GM18526 (cell line): ENCODE results near the gene PDK2.
A peak's percentile ranks its signal among the peaks of the same experiment; 100 is the strongest.

ENCODE experiments used
- POLR2A ChIP-seq: IDR thresholded peaks from 3 replicates; pipeline ENCODE4 v1.6.1; 2011; ENCODE audit not compliant: insufficient read length; ENCODE audit errors: extremely low read depth

The PDK2 gene

GRCh38 chr17:50139950-50140885, 45.1 kb downstream of the PDK2 start:
- no peak for TF ChIP-seq POLR2A

GRCh38 chr17:50141026-50141744, 46.0 kb downstream of the PDK2 start:
- TF ChIP-seq POLR2A, result no peak

- TF ChIP-seq POLR2A, result no peak
These were observed 46.6 kb downstream of the PDK2 start for GRCh38 chr17:50141745-50142110.

- TF ChIP-seq POLR2A, result no peak
These were observed 48.5 kb downstream of the PDK2 start for GRCh38 chr17:50143461-50144176.

GRCh38 chr17:50144355-50144754, 49.2 kb downstream of the PDK2 start:
- no peak for TF ChIP-seq POLR2A

- no peak for TF ChIP-seq POLR2A
These were observed 49.8 kb downstream of the PDK2 start for GRCh38 chr17:50144845-50145531.

GRCh38 chr17:50145532-50146229, 50.5 kb downstream of the PDK2 start:
- TF ChIP-seq POLR2A, result no peak

- no peak for TF ChIP-seq POLR2A
These were observed 51.2 kb downstream of the PDK2 start for GRCh38 chr17:50146230-50146926.

- no peak for TF ChIP-seq POLR2A
These were observed 51.9 kb downstream of the PDK2 start for GRCh38 chr17:50146927-50147665.

- peak; percentile 37 for TF ChIP-seq POLR2A
These were observed 52.7 kb downstream of the PDK2 start for GRCh38 chr17:50147841-50148225.

GRCh38 chr17:50148226-50149090, 53.3 kb downstream of the PDK2 start:
- TF ChIP-seq POLR2A, result no peak

GRCh38 chr17:50149091-50149416, 53.9 kb downstream of the PDK2 start:
- no peak for TF ChIP-seq POLR2A
